Keratinocyte (primary cell): Measurements from ENCODE around the gene PDS5A. TPM values are rescaled to one million over a fixed set of nuclear protein-coding genes. Genes with fewer than 3 reads are reported as not detected.

Experiments
- DNase-seq: peaks from one replicate; pipeline ENCODE4 v3.0.0-alpha.2; 2011; ENCODE audit warnings: low read depth, missing footprints, low spot score
- FAIRE-seq: peaks from 2 replicates; lab custom pipeline; 2011; peaks lifted over from hg19 to GRCh38; lab: Jason Lieb, UNC
- H2AFZ ChIP-seq: 2 replicates; pipeline ENCODE4 v1.6.0; 2012; ENCODE audit warnings: low read length, control low read depth, inconsistent platforms; ENCODE audit not compliant: control insufficient read depth
- H3K27ac ChIP-seq: 2 replicates; pipeline ENCODE4 v1.5.1; 2011; ENCODE audit warnings: low read length; ENCODE audit not compliant: control insufficient read depth, insufficient read depth
- H3K27me3 ChIP-seq: 3 replicates; pipeline ENCODE4 v1.6.0; 2011; ENCODE audit warnings: low read length; ENCODE audit not compliant: control insufficient read depth, insufficient read depth; ENCODE audit errors: extremely low read depth
- H3K36me3 ChIP-seq, 2 experiments: 2 replicates in 1 of 2; 3 replicates in 1 of 2; pipeline ENCODE4 v1.5.1; 2011; ENCODE audit warnings: low read length in 2 of 2, mild to moderate bottlenecking in 1 of 2; ENCODE audit not compliant: control insufficient read depth in 2 of 2, insufficient read depth in 2 of 2; ENCODE audit errors: extremely low read depth in 1 of 2
- H3K4me1 ChIP-seq: 3 replicates; pipeline ENCODE4 v1.5.1; 2011; ENCODE audit warnings: low read length; ENCODE audit not compliant: control insufficient read depth, insufficient read depth; ENCODE audit errors: extremely low read depth
- H3K4me2 ChIP-seq: 3 replicates; pipeline ENCODE4 v1.6.0; 2011; ENCODE audit warnings: low read depth, low read length; ENCODE audit not compliant: control insufficient read depth, insufficient read depth; ENCODE audit errors: extremely low read depth
- H3K4me3 ChIP-seq, 3 experiments: fragments of 200-600 bp in 1 of 3; sonication (generic) in 1 of 3; 2 replicates in 2 of 3; 3 replicates in 1 of 3; pipeline ENCODE4 v1.5.1; 2011 to 2016; ENCODE audit warnings: low read length in 3 of 3, mild to moderate bottlenecking in 3 of 3, control low read depth in 2 of 3, inconsistent platforms in 1 of 3, low read depth in 1 of 3, mixed read lengths in 1 of 3, mixed run types in 1 of 3, moderate library complexity in 1 of 3; ENCODE audit not compliant: control insufficient read depth in 2 of 3, insufficient read depth in 2 of 3; ENCODE audit errors: extremely low read depth in 1 of 3
- H3K79me2 ChIP-seq: 2 replicates; pipeline ENCODE4 v1.6.0; 2012; ENCODE audit warnings: low read length; ENCODE audit not compliant: control insufficient read depth, insufficient read depth
- H3K9ac ChIP-seq: 3 replicates; pipeline ENCODE4 v1.6.0; 2011; ENCODE audit warnings: low read length; ENCODE audit not compliant: control insufficient read depth, insufficient read depth; ENCODE audit errors: extremely low read depth
- H3K9me1 ChIP-seq: 3 replicates; pipeline ENCODE4 v1.6.0; 2011; ENCODE audit warnings: low read length; ENCODE audit not compliant: control insufficient read depth, insufficient read depth; ENCODE audit errors: extremely low read depth
- H3K9me3 ChIP-seq: 2 replicates; pipeline ENCODE4 v1.5.1; 2012; ENCODE audit warnings: low read depth, low read length; ENCODE audit not compliant: control insufficient read depth
- H4K20me1 ChIP-seq: 3 replicates; pipeline ENCODE4 v1.6.0; 2011; ENCODE audit warnings: low read length; ENCODE audit not compliant: control insufficient read depth, insufficient read depth; ENCODE audit errors: extremely low read depth
- CTCF ChIP-seq, 3 experiments: IDR thresholded peaks in 1 of 3; conservative IDR thresholded peaks in 1 of 3; optimal IDR thresholded peaks in 1 of 3; 2 replicates in 2 of 3; 3 replicates in 1 of 3; pipeline versions ENCODE3 to v1.5.1; 2011; ENCODE audit warnings: low read length in 3 of 3, mild to moderate bottlenecking in 3 of 3, moderate library complexity in 2 of 3, control low read depth in 1 of 3, inconsistent platforms in 1 of 3; ENCODE audit not compliant: insufficient read depth in 2 of 3; ENCODE audit errors: extremely low read depth in 1 of 3
- EZH2 ChIP-seq: IDR thresholded peaks from one replicate; pipeline ENCODE4 v1.6.1; 2012; ENCODE audit warnings: inconsistent platforms, mild to moderate bottlenecking, low read length, moderate library complexity
- dilution Hi-C: fragments of 300-500 bp; cut with MboI; formaldehyde crosslinking; loops from one replicate; pipeline ENCODE4 v1.7.0; 2020; ENCODE audit warnings: low sequenced_read_pairs; ENCODE audit not compliant: extremely low pct_ligation_motif_present
- polyA plus RNA-seq, 5 experiments: library from polyadenylated mRNA; depleted of rRNA in 3 of 5; stranded (reverse) in 3 of 5; stranded (forward) in 1 of 5; unstranded in 1 of 5; fragments of >200 nt; gene quantifications; 1 replicate in 1 of 5; 2 replicates in 3 of 5; 3 replicates in 1 of 5; pipeline versions ENCODE4 v1.2.1 to v1.2.3, GENCODE V29; 2011 to 2012; ENCODE audit warnings: missing spikeins in 2 of 5, low read depth in 1 of 5, low replicate concordance in 1 of 5

Gene PDS5A
- polyA plus RNA-seq, 1 donor (not counting 4 experiments of a cell fraction or from before 2014, with no cell fraction given), result 56.0 TPM

- peaks cover 11 to 21% of the 10 kb centered on the region in 2 experiments for H3K36me3 ChIP-seq
Measured at GRCh38 chr4:39900966-39901365, 76.7 kb downstream of the PDS5A start.

GRCh38 chr4:39899291-39899690 is 78.4 kb downstream of the PDS5A start:
- no peaks in the 10 kb centered on the region for H3K4me1 ChIP-seq
- no peaks in the 10 kb centered on the region for H3K79me2 ChIP-seq
- no peak overlapping the region for H2AFZ ChIP-seq
- no peak overlapping the region for H3K9ac ChIP-seq
- H3K4me2 ChIP-seq, result no peak overlapping the region
- no peak overlapping the region for H3K27ac ChIP-seq
- peaks cover 10 to 21% of the 10 kb centered on the region in 2 experiments for H3K36me3 ChIP-seq
- dilution Hi-C loops, result no loop called here
- DNase-seq (no peak), FAIRE-seq (no peak)
- no peaks in the 10 kb centered on the region for H3K9me3 ChIP-seq
- H3K27me3 ChIP-seq, result no peaks in the 10 kb centered on the region
- H3K4me3 ChIP-seq, result no peak overlapping the region
- TF ChIP-seq EZH2 (no peak), CTCF (optimal IDR thresholded peaks at IDR 0.05 in 1 of 3, IDR thresholded peaks at IDR 0.05 in 1 of 3, conservative IDR thresholded peaks at IDR 0.05 in 1 of 3; ENCODE audit: extremely low read depth in 1 of 3, insufficient read depth in 2 of 3, low read length in 3 of 3) (no peak)
- no peaks in the 10 kb centered on the region for H4K20me1 ChIP-seq
- no peaks in the 10 kb centered on the region for H3K9me1 ChIP-seq

More at GRCh38 chr4:39900966-39901365, 76.7 kb downstream of the PDS5A start:
- no peaks in the 10 kb centered on the region for H3K79me2 ChIP-seq
- no peak overlapping the region for H3K4me2 ChIP-seq
- TF ChIP-seq EZH2, result no peak
- H4K20me1 ChIP-seq, result no peaks in the 10 kb centered on the region
- no peaks in the 10 kb centered on the region for H3K9me3 ChIP-seq
- dilution Hi-C loops, result no loop called here
- no peaks in the 10 kb centered on the region for H3K9me1 ChIP-seq
- FAIRE-seq, result no peak
- no peaks in the 10 kb centered on the region for H3K27me3 ChIP-seq
- no peak for DNase-seq
- H3K27ac ChIP-seq, result no peak overlapping the region
- H3K4me3 ChIP-seq, result no peak overlapping the region
- no peak overlapping the region for H3K9ac ChIP-seq
- no peaks in the 10 kb centered on the region for H3K4me1 ChIP-seq
- no peak overlapping the region for H2AFZ ChIP-seq

- Histone ChIP-seq H2AFZ (no peak overlapping the region), H3K27ac (no peak overlapping the region), H3K36me3 (peaks cover 13 to 28% of the 10 kb centered on the region in 2 experiments), H3K4me3 (no peak overlapping the region), H3K4me2 (no peak overlapping the region), H3K4me1 (no peaks in the 10 kb centered on the region), H3K27me3 (no peaks in the 10 kb centered on the region), H3K9ac (no peak overlapping the region), H3K9me3 (no peaks in the 10 kb centered on the region), H3K9me1 (no peaks in the 10 kb centered on the region), H3K79me2 (no peaks in the 10 kb centered on the region), H4K20me1 (no peaks in the 10 kb centered on the region)
- no peak for TF ChIP-seq EZH2
- TF ChIP-seq CTCF (optimal IDR thresholded peaks at IDR 0.05 in 1 of 3, IDR thresholded peaks at IDR 0.05 in 1 of 3, conservative IDR thresholded peaks at IDR 0.05 in 1 of 3; ENCODE audit: extremely low read depth in 1 of 3, insufficient read depth in 2 of 3, low read length in 3 of 3), result no peak
- FAIRE-seq (no peak), DNase-seq (no peak)
- dilution Hi-C loops, result no loop called here
Measured at GRCh38 chr4:39898015-39898414, 79.7 kb downstream of the PDS5A start.
